Stimulated activated CD4-positive, alpha-beta T cell treated with anti-CD3 and anti-CD28 coated beads, TNF-alpha, amount 100 ng/mL, for 48 hours (primary cell): Measurements from ENCODE around the gene SDSL.

Source experiments
- DNase-seq, 3 donors: peaks; one replicate each; pipeline ENCODE4 v3.0.0-alpha.2; 2020; ENCODE audit warnings: low read depth in 3 of 3

SDSL gene

DNA sequence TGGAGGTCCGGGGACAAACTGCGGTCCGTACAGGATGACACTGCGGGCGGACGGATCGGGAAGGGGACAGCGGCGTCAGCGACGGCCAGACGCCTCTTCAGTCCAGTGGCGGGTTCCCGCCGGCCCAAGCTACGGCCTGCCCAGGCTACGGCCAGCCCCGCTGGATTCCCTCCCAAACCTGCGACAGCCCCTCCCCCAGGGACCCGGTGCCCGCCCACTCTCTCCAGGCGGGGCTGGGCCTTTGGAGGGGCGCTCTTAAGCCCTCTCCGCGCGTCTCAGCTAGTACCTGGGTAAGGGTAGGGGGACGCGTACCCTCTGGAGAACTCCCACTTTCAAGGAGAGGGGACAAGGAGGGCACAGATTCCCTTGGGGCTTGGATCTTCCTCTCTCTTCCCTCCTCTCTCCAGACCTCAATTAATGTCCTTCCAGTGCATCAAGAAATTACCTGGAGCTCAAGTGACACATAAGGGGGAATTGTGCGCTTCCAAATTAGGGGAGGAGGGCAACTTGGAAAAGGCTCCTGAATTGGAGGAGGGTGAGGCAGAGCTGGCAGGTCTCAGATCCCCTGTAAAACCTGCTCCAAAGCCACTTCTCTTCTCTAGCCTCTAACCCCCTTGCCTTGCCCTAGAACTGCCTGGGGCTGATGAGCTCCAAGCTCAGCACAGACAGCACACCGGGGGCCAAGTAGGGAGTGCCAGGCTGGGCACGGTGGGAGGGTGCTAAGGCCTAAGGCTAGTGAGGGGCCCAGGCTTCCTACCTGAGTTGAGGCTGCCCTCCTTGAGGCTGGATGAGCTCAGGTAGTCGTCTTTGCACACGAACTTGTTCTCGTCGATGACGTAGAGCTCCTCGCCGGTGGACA, 46.4 kb downstream of the SDSL start:
- no peak for DNase-seq

DNA sequence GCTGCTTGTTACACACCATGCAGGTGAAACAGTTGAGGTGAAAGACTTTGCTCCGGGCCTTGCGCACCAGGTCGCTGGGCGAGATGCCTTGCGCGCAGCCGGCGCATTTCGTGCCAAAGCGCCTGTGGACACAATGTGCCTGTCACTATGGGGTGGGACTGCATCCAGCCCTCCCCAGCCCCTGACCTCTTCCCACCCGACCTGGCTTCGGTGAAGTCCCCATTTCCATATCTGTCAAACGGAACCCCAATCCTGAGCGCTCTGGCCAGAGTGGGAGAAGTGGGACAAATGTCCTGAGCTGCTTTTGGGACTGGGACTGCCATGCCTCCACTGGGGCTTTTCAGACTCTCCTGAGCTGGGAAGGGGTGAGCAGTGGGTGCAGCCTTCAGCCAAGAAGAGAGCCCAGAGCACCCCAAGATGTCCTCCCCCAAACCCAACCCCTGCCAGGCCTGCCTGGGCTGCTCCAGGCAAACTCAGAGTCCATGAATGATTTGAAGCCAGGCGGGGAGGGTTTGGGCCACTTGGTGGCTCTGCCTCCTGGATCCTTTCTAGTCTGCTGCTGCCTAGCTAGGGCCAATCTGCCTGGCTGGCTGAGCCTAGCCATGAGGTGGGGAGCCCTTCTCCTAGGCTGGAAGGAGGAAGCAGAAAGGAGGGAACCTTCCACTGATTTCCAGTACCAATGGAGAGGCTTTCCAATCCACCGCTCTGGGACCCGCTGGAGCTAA, 47.2 kb downstream of the SDSL start:
- DNase-seq = no peak

DNA sequence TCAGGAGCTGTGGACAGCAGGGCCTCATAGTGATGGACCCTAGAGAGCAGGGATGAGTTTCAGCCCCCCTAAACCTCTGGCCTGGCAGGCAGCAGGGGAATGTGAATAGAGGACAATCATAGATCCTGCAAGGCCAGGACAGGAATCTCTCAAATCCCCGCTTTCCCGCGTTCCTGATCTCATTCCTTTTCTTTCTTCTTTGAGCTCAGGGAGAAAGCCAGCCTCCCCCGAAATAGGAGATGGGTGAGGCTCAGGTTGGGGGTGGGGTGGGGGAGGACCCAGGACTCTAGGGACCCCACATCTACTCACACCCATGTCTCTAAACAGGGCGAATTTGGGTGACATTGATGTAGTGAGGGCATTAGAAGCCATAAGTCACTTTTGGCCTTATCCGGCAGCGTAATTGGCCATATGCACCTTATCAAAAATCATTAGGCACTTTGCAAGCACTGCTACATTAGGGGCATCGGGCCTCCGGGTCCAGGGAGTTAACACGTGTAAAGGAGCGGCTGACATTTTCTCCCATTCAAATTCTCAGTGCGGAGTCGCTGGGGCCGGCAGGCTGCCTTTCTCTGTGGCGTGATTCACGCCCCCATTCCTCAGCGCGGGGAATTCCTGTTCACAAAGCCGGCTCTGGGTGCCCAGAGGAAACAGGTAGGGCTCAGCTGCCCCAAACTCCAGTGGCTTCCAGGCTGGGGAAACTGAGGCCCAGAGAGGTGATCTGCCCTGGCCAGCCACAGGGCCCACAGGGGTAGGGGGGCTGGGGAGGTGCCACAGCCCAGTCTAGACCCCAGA, 48.0 kb downstream of the SDSL start:
- DNase-seq = no peak

DNA sequence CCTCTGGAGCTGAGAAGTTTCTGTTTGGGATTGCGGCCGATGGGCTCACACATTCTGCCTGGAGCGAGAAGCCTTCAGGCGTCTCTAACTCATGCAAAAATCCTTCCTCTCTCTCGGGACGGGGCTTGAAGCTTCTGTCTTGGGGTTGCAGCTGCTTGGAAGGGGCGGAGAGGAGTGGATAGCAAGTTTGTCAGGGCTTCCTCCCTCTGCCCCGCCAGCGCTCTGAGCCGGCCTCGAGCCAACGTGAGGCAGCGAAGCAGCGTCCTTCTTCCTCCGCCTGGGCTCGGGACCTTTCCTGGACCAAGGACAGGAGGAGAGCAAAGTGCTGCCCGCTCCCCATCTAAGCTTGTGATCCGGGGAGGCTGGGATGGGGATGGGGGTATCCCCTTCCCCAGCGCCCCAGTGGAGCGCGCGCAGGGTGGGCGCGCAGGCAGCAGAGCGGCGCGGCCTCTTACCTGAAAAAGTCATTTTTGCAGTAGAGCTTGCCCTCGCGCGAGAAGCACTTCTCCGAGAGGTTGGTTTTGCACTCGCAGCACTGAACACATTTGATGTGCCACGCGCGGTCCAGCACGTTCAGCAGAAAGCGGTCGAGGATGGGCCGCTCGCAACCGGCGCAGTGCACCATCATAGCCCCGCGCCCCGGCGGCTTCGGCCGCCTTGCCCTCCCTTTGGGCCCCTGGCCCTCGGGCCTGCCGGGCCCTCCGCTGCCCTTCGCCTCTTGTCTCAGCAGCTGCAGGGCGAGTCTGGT, 48.9 kb downstream of the SDSL start:
- DNase-seq = no peak

DNA sequence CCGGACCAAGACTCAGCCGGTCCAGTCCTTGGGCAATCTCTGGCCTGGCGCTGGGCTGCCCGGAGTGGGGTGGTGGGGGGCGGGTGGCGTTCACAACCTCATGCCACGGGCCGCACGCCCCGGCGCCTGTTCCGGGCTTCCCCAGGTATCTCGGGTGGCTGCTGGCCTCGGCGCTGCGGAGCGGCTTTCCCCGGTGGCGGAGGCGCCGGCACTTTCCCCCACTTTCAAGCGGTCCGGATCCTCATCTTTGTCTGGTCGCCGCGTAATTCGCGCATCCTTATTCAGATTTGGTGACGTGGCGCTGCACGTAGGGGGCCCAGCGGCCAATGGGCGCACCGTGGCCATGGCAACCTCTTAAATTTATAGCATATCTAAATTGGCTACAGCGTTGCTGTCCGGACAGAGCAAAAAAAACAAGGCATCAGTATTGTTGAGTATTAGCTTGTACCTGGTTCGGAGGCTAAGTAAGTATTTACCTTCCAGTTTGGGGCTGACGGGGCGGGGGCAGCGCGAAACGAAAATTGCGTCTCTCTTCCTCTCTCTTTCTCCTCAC, 49.5 kb downstream of the SDSL start, which contains the start of gene LHX5:
Gene LHX5 (minus strand): TSS at position 253 of the 553 bp plus-strand sequence. CDS start 373 bp downstream, outside the sequence.
- no peak for DNase-seq

DNA sequence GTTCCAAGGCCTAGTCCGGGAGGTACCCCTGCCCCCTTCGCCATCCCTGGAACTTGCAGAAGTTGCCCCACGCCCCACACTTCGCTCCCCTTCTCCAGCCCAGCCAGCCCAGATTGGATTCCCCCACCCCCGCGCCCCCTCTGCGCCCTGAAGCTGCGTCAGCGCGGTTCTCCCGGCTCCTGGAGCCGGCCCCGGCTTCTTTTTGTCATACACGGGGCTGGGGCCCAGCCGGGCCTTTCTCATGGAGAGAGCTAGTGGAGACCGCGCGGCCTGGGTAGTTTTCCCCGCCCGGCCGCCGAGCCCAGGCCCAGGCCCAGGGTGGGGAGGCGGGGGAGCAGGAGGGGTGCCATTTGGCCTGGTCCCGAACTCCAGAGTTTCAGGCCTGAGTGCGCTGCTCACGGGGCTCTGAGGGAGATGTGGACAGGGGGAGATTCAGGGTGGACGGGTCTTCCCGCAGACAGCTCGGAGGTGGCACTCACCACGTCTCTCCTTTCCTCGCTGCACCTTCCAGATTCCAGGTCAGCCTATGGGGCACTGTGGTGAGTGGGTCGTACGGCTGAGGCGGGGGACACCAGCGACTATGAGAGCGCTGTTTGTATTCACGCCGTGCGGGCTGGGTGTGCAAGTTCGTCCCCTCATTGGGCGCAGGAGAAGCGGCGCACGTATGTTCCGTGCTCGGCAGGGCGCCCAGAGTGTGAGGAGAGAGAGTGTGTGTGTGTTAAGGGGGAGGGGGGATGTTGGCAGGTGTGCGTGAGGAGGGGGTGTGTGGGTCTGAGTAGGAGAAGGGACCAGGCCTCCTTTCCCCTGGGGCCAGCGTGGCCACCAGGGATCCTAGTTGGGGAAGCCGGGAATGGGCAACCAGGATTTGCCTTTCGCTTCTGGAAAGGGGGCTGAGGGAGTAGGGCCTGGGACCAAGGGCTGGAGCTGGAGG, 50.3 kb downstream of the SDSL start:
- no peak for DNase-seq

DNA sequence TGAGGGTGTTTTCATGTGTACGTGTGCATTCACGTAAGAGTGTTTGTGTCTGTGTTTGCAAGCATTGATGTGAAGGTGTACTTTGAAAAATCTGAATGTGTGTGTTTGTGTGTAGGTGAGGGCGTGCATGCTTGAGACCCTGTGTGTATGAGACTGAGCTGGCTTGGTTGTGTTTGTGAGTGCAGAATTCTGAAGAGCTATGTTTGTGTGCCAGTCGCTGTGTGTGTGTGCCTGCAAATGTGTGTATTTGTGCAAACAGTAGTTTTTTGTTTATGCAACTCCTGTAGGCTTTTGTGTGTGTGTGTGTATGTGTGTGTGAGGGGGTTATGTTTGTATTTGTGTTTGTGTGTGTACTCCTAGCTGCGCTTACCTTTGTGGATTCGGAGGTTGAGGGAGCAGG, 51.2 kb downstream of the SDSL start:
- DNase-seq = no peak

DNA sequence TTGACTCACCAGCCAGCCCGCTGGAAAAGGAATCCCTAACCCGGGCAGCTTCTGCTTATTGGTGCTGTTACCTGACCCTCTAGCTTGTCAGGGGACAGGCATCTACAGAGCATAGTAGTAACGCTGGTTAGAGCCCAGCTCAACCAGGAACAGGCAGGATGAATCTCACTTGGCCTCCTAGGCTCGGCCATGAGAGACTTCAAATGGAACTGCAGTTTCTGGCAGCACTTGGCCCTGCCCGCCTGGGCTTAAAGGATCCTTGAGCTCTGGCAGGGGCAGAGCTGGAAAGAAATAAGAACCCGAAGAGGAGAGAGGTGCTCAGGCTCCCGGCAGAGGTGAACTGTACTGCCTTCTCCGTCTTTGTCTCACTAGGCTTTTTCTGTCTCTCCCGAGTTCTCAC, 51.8 kb downstream of the SDSL start:
- no peak for DNase-seq

DNA sequence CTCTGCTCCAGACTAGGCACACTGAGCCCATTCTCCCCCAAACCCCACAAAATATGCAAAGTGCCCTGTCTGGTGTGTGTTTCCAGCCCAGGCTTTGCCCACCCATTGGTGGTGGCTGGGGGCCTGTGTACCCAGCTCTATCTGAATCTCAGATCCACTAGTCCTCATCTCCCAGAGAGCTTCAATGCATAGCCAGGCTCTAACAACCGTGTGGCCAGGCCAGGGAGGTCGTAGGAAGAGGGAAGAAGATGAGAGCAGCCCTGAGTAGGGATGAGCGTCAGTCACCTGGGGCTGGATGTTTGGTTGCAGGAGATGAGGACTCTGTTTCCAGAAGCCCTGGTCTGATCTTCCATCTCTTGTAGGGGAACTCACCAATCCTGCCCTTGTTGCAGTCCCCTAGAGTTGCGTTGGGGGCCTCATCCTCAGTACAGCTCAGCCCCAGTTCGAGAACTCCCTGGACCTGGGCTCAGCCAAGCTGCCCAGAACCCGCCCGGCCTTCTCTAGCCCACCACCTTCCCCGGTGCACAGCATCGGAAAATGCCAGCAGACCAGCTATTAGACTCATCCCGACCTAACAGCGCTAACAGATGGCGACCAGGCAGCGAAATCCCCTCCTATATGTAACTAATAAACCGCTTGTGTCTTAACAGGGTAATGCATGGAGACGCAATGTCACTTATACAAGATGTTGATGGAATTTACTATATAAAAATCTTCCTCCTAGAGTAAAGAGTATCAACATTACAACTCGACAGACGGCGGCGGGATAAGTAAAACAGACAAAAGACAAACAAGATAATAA, 52.7 kb downstream of the SDSL start:
- DNase-seq = no peak

DNA sequence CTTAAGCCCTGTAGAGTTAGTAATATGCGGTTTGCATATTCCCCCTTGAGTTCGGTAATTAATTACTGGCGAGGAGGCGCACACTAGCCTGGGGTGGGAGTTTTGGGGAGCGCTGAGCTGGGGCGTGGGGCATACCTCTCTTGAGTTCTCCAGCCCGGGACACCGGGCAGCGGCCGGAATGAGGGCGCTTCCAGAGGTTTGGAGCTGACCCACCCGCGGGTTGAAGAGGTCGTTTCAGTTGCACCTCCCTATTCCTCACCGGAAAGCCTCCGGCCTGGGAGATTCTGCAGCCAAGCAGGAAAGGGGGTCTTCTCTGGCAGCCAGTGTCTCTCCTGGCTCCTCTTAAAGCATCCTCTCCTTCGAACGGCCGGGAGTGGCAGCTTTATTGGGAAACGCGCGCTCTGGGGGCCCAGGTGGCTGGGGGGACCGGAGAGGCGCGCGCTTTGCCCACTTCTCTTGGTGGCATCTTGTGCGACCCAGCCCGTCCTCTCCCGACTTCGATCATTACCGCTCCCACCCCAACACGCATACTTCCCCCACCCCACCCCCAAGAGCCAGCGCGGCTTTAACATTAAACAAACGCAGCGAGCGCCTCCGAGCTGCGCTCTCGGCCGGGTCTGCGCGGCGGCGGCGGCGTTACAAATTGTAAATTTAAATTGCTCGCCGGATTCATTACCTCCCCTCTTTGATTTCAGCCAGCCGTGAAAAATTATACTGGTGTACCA, 53.4 kb downstream of the SDSL start:
- no peak for DNase-seq

DNA sequence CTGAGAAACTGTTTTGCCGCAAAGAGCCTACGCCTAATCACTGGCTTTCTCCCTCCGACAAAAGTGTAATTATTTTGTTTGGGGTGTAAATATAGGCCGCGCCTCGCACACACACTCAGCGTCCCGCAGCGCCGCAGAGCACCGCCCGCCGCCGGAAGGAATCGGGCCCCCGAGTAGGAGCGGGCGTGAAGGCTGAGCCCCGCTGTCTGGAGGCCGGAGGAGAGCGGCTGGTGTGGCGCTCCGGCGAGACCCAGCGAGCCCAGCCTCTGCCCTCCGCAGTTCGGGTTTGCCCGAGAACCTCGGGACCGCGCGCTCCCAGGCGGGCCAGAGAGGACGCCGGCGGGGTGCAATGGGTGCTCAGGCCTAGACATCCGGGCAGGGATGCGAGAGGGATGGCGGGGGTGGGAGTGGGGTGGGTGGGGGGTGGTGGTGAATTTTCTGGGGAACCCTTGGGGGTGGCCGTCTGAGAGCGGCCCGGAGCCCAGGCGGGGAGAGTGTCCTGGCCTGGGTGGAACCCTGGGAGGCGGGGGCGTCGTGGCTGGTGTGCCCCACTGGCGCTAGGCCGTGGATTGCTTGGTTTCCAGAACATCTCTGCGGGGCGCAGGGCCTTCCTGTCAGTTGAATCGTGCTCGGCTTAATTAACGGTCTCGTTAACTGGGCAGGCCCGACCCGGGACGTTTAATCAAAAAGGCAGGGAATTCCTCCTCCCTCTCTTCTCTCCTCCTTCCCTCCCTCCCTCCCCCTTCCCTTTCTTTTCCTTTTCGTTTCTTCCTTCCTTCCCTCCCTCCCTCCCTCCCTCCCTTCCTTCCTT, 54.2 kb downstream of the SDSL start:
- no peak for DNase-seq

DNA sequence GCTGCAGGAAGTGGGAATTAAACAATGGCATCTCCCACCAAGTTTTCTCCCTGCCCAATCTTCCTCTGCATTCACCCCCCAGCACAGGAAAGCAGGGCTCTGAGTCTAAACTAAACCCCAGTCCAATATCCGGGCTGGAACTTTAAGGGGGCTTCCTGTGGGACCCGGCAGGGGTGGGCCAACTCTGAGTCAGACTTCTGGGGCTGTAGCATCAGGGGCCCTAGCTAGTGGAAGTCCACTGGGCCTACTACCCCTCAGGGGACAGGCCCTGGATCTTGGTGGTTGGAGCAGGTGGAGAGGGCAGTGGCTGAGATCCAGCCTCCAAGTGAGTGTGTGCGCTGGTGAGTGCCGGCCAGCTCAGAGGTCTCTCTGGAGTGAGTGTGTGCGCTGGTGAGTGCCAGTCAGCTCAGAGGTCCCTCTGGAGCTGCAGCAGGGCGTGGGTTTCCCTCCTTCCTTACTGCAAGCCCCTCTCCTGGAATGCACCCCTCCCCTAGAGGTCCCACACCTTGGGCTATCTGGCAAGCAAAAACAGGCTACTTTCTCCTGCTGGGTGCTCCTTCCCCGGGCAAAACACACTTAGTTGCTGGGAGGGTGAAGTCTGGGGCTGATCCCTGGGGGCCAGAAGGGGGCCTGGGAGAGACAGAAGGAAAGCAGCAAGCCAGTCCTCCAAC, 55.1 kb downstream of the SDSL start:
- no peak for DNase-seq

DNA sequence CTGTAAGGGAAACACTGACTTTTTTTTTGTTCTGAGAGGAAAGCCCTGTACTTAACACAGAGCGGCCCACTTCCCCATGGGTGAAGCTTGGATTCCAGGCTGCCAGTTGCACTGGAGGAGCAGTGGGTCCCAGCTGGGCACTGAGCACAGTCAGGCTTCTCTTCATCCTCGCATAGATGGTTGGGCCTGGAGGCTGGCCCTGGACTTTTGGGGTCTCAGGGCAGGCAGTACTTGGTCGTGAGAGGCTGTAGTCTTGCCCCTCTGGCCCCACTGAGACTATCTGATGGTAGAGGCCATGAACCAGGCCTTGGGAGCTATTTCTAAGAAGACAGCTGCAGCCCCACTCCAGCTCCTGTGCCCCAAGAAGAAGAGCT, 55.6 kb downstream of the SDSL start:
- DNase-seq = no peak

DNA sequence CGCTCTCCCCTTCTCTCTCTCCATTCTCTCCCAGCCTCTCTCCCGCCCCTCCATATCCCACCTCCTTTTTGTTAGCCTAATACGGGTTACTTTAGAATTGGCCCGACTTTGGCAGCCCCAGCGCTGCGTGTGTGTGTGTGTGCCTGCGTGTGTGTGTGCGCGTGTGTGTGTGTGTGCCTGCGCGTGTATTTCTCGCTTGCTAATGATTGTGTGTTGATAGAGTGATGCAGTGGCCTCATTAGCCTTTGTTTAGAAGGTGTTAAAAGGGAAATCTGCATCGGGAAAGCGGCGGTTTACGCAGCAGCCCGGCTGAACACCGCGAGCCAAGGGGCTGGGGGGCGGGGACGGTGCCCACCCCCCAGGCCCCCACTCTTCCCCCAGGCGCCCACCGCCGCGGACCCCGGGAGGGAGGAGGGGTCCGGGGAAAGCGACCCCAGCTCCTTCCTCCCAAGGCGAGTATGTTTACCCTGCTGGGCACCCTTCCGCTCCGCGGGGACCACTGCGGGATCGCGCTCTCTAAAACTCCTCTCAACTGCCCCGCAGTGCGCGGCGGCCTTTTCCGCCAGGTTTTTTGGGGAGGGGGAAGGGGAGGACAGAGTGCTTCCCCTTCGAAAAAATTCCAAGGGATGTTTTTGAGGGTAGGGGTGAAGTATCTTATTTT, 56.3 kb downstream of the SDSL start:
- DNase-seq = no peak

DNA sequence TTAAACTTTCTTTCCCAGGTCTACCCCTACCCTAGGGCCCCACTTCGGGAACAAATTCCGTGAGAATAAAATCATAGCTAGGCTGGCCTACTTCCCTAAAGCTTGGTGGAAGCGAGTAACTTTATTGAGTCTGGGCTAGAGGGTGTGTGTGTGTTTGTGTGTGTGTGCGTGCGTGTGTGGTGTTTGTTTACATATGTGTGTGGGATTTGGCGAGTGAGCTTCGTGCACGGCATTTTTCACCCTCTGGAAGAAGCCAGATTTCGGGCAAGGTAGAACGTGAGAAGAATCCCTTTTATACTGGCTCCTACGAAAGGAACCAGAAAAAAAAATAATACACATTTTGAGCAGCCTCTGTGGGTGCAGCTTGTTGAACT, 57.0 kb downstream of the SDSL start:
- DNase-seq = no peak

DNA sequence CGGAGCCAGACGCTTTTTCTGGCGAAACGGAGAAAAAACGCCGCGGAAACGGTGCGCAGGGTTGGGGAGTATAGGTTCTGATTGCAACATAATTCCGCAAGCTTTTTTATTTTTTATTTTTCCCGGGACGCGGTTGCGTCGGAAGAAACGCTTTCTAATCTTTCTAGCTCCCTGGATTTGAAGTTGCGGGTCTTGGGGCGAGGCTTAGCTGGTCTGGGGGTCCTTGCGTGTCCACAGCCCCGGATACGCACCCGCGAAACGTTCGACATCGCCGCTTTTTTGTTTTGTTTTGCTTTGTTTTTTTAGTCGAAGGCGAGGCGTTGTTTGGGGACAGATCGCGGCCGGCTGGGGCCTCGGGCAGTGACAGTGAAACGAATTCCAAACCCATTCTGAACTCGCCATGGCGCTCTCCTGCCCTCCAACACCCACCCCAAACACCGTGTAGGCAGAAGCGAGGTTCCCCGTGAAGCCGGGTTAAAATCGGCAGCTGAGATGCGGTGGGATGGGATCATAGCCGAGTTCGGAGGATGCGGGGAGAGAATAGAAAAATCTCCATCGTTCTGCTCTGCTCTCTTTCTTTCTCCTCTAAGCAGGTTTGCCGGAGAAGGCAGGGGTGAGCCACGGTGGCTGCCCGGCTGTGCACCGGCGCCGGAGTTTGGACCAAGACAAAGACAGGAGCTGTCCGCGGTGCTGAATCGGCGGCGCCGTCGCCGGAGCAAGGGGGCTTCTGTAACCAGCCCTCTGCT, 57.6 kb downstream of the SDSL start:
- DNase-seq = peak in 1 of 3 donors; percentile 48
